Epithelial cell of esophagus (primary cell): ENCODE measurements around the gene SH3BP4.

Experiments
- DNase-seq: peaks from one replicate; pipeline ENCODE4 v3.0.0; 2010; ENCODE audit warnings: low read depth
- H3K4me3 ChIP-seq: 2 replicates; pipeline ENCODE4 v1.5.1; 2011; ENCODE audit warnings: mild to moderate bottlenecking, low read length, control low read depth
- TF ChIP-seq, protein P1 (sequence below): IDR thresholded peaks from 2 replicates; pipeline ENCODE4 v1.5.1; 2011; ENCODE audit warnings: low read depth, mild to moderate bottlenecking, low read length, control low read depth, inconsistent platforms; ENCODE audit not compliant: insufficient read depth; ENCODE audit errors: missing control alignments

SH3BP4 gene

DNA sequence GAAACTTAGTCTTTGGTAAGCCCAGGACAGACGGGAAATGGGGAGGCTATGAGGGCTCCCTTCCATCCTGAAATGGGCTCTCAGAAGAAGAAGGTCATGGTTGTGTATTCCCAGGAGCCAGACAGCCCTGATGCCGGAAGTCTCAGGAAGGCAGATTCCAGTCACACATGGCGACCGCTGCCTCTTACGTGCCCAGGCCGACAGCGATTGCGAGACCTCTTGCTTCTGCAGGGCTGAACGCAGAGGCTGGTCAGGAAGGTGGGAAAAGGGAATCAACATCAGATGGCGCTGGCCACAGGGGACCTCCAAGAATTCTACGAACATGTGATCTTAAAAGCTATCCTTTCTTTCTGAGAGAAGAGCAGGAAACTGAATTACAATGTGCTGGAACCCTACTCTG, 22.8 kb upstream of the SH3BP4 start:
- H3K4me3 ChIP-seq = no peak overlapping the region
- TF ChIP-seq, protein P1, sequence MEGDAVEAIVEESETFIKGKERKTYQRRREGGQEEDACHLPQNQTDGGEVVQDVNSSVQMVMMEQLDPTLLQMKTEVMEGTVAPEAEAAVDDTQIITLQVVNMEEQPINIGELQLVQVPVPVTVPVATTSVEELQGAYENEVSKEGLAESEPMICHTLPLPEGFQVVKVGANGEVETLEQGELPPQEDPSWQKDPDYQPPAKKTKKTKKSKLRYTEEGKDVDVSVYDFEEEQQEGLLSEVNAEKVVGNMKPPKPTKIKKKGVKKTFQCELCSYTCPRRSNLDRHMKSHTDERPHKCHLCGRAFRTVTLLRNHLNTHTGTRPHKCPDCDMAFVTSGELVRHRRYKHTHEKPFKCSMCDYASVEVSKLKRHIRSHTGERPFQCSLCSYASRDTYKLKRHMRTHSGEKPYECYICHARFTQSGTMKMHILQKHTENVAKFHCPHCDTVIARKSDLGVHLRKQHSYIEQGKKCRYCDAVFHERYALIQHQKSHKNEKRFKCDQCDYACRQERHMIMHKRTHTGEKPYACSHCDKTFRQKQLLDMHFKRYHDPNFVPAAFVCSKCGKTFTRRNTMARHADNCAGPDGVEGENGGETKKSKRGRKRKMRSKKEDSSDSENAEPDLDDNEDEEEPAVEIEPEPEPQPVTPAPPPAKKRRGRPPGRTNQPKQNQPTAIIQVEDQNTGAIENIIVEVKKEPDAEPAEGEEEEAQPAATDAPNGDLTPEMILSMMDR = no peak
- DNase-seq = no peak

DNA sequence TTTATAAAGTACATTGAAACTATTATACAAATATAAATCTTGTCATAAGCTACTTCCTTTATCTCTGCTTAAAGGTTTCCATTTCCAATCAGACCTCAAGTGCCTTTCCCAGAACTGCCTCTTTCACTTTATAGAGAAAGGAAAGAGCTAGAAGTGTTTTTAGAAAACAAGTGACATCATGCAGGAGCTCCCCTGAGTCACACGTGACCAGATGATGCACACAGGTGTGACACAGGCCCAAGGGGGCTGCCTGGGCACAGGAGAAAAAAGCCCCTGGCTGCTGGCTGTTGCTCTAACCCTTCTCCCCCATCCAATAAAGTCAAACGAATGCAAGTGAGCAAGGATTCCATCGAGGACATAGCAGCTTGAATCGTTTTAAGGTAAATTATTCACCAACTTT, 21.4 kb upstream of the SH3BP4 start:
- no peak overlapping the region for H3K4me3 ChIP-seq
- peak; percentile 12 for DNase-seq
- TF ChIP-seq, protein P1 = no peak

DNA sequence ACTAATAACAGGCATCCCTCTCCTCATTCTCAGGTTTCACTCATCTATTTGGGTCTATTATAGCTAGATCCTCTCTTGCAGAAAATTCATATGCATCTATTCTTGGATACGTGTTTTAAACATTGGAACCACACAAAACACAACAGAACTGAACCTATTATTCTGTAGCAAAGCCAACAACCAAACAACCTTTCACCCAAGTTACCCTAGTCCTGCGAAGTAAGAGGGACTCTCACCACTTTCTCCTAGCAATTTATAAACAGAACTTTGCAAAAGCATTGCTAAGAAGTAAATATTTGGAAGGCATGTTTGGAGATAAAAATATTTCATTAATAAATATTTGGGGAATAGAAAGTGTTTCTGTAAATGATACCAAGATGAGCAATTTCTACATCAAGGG, 20.4 kb upstream of the SH3BP4 start:
- TF ChIP-seq, protein P1 = no peak
- H3K4me3 ChIP-seq = no peak overlapping the region
- DNase-seq = no peak

DNA sequence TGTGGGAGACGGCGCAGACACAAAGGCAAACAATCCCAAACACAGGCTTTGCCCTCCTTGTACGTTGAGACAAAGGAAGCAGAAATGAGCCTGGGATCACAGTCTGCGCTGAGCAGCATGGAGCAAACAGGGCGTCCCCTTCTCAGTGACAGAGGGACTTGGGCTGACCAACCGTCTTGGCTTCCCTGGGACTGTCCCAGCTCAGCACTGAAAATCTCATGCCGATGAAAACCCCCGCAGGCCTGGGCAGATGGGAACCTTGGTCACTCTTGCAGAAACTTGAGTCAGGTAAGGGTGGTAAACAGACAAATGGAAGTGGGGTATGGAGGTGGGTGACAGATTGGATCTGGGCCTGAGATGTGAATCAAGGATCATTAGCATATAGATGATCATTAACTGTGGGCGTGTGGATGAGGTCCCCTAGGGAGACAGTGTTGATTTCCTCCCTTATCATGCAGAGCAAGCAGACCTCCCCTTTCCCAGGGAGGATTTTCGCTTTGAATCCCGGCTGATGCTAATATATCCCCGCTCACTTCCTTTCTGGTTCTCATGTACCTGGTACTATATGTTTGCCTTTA, 19.1 kb upstream of the SH3BP4 start:
- H3K4me3 ChIP-seq = no peak overlapping the region
- no peak for DNase-seq
- TF ChIP-seq, protein P1 = no peak

DNA sequence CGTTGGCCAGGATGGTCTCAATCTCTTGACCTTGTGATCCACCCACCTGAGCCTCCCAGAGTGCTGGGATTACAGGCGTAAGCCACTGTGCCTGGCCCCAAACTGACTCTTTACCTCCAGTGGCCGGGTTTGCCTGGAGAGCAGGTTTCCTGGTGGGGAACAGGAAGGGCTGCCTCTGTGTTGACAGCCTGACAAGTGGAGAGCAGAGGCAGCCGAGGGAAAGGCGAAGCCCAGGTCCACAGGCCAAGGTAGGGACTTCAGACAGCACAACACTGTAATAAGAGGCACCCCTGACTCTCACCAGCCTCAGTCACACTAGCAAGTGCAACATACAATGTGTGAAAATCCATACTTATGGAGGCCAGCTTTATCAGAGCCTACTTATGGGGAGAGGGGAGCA, 16.5 kb upstream of the SH3BP4 start:
- H3K4me3 ChIP-seq = no peak overlapping the region
- DNase-seq = no peak
- TF ChIP-seq, protein P1 = no peak

DNA sequence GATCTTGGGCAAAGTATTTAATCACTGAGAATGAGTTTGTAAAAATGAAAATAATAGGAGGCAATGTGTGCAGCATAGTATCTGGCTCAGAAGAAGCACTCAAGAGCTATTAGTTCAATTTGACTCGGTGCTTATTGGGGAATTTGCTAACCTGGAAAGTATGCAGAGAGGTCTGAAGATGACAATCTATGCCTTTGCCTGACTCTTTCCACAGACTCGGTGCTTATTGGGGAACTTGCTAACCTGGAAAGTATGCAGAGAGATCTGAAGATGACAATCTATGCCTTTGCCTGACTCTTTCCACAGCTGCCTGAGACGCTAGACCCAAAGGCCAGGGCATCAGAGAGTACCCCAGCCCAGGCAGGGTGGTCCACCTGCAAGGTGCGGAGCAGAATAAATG, 12.2 kb upstream of the SH3BP4 start:
- H3K4me3 ChIP-seq = no peak overlapping the region

DNA sequence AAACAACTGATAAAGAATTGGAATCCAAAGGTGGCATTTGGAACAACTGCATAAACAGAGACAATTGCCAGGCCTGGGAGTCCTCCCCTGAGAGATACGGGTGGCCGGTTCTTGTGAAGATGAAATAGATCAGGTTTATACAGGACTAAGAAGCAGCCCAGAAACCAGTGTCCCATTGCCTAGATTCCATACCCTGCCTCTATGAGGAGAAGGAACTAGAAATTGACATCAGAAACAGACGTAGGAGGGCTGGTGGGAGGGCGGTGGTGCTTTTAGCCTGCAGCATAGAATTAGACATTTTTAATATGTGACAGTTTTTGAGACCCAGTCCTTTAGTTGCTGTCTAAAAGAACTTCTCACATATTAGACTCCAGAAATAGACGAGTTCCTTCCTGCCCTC, 11.8 kb upstream of the SH3BP4 start:
- no peak overlapping the region for H3K4me3 ChIP-seq
- TF ChIP-seq, protein P1 = no peak
- DNase-seq = no peak

More for the DNA sequence above, 12.2 kb upstream of the SH3BP4 start:
- TF ChIP-seq, protein P1 = no peak
- DNase-seq = no peak
